Measurements from ENCODE around the gene RTL3. TPM values are rescaled to one million over a fixed set of nuclear protein-coding genes. Genes with fewer than 3 reads are reported as not detected.

RTL3 gene, protein sequence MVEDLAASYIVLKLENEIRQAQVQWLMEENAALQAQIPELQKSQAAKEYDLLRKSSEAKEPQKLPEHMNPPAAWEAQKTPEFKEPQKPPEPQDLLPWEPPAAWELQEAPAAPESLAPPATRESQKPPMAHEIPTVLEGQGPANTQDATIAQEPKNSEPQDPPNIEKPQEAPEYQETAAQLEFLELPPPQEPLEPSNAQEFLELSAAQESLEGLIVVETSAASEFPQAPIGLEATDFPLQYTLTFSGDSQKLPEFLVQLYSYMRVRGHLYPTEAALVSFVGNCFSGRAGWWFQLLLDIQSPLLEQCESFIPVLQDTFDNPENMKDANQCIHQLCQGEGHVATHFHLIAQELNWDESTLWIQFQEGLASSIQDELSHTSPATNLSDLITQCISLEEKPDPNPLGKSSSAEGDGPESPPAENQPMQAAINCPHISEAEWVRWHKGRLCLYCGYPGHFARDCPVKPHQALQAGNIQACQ
- total RNA-seq, result under 0.01 and 0.32 TPM in 2 replicates

DNA sequence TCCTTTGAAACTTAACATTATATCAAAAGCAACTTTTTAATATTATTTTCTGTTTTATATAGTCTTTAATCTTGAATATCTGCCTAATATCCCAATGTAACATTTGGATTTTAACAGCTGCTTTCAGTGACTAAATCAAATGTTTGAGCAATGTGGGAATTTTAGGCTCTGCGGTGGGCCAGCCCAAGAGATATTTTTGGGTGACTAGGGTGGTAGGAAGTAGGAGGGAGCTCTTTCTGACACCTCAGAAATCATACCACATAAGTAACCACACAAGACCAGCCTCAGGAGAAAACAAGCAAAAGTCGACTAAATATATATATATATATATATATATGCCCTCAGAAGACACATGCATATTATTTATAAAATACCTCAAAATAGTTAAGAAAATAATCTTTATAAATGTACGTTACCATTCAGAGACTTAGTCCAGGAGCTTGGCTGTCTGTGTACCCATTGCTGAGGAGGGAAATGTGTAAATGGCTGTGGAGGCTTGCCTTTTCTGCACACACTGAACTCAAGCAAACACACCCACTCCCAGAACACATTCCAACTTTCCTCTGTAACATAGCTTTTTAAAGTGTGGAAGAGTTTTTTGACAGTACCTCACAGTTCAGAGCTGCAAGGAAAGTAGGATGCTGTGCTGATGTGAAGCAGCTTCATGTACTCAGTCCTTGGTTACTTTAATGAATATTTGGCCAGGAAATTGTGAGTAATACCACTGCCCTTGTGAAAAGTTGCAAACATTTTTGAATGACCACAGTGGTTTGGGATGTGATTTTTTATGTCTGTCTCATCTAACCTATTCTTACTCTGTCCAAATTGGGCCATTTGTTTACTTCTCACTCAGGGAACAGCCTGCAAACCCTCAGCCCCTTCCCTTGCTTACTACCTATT lies at the start of gene RTL3:
Gene RTL3, minus strand, starts transcription at position 484 of the 900 bp plus-strand sequence. CDS start 908 bp downstream, outside the sequence.
- DNase-seq (ENCODE audit: low read depth), result peak; percentile 43
- TF ChIP-seq, protein P1, sequence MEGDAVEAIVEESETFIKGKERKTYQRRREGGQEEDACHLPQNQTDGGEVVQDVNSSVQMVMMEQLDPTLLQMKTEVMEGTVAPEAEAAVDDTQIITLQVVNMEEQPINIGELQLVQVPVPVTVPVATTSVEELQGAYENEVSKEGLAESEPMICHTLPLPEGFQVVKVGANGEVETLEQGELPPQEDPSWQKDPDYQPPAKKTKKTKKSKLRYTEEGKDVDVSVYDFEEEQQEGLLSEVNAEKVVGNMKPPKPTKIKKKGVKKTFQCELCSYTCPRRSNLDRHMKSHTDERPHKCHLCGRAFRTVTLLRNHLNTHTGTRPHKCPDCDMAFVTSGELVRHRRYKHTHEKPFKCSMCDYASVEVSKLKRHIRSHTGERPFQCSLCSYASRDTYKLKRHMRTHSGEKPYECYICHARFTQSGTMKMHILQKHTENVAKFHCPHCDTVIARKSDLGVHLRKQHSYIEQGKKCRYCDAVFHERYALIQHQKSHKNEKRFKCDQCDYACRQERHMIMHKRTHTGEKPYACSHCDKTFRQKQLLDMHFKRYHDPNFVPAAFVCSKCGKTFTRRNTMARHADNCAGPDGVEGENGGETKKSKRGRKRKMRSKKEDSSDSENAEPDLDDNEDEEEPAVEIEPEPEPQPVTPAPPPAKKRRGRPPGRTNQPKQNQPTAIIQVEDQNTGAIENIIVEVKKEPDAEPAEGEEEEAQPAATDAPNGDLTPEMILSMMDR (IDR thresholded peaks at IDR 0.05; ENCODE audit: insufficient read depth, low read depth, low read length), result no peak
- no peak within 1 kb of the TSS for H3K4me3 ChIP-seq (ENCODE audit: low read depth, low read length)

DNA sequence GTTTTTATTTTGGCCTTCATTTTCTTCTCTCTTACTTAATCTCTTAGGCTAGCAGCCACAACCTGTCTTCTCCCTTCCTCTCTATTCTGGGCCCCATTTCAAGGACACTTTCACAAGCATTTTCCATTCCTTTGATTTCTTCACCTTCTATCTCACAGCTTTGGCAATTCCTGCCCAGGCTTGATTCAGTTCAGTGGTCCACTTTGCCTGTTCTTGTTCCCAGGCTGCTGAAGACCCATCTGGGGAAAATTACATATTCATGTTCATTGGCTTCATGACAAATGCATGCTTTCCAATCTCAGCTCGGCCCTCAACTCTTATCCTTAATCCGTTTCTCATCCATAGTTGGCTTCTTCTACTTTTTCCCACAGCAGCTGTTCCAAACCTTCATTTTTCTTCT lies 49.7 kb upstream of the RTL3 start:
- DNase-seq (ENCODE audit: low read depth), result no peak
- TF ChIP-seq, protein P1 (IDR thresholded peaks at IDR 0.05; ENCODE audit: insufficient read depth, low read depth, low read length), result no peak
- H3K4me3 ChIP-seq (ENCODE audit: low read depth, low read length), result no peak overlapping the region

DNA sequence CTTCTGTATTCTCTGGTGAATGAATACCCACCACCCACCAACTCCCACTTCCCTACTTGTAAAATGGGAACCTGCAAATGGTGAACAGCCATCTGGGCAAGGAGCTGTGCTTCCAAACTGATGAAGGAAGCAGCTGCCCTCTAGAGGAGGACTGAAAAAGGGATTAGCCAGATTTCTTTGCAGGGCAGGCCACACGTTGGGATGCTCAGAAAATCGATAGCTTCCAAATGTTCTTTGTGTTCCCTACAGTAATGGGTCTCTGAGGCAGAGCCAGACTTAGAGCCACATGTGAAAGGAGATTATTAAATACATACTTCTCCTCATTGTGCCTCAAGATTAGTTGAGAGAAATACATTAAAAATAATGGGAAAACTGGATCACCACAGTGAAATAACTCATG lies 49.1 kb upstream of the RTL3 start:
- TF ChIP-seq, protein P1 (IDR thresholded peaks at IDR 0.05; ENCODE audit: insufficient read depth, low read depth, low read length), result peak; percentile 50
- no peak overlapping the region for H3K4me3 ChIP-seq (ENCODE audit: low read depth, low read length)
- DNase-seq (ENCODE audit: low read depth), result peak; percentile 38

DNA sequence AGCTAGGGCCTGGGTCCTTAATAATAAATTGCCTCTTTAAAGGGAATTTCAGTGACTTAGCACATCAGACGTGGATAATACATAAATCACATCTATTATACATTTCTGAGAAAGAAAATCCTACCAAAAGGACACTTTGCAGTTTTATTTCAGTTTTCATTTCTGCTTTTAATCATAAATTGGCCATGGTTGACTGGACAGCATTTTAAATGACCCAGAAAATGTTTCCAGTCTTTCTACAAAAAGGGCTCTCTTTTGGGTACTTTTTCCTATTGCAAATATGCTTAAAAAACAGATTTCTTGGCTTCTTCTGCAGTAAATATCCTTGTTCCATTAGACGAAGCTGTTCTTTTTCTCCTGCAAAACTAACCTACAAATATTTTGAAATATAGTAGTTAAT lies 46.9 kb upstream of the RTL3 start:
- no peak overlapping the region for H3K4me3 ChIP-seq (ENCODE audit: low read depth, low read length)
- TF ChIP-seq, protein P1 (IDR thresholded peaks at IDR 0.05; ENCODE audit: insufficient read depth, low read depth, low read length), result no peak
- DNase-seq (ENCODE audit: low read depth), result no peak

DNA sequence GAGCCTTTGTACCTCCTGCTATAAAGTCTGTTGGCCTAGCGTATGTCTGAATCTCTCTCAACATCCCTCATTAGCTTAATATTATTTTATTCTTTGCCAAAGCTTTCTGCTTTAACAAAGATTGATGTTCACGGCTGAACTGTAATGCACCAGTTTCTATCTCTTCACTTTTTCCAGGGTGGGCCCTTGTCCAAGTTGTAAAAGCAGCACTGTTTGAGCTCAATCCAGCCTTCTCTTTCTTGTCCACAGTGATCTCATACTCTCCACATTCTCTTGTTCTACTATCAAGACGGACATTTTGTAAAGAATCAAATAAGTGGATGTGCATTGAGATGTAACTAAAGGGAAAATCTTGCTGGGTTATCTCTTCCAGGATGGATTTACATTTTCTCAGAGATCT lies 34.4 kb upstream of the RTL3 start:
- H3K4me3 ChIP-seq (ENCODE audit: low read depth, low read length), result no peak overlapping the region
- no peak for DNase-seq (ENCODE audit: low read depth)
- TF ChIP-seq, protein P1 (IDR thresholded peaks at IDR 0.05; ENCODE audit: insufficient read depth, low read depth, low read length), result no peak

DNA sequence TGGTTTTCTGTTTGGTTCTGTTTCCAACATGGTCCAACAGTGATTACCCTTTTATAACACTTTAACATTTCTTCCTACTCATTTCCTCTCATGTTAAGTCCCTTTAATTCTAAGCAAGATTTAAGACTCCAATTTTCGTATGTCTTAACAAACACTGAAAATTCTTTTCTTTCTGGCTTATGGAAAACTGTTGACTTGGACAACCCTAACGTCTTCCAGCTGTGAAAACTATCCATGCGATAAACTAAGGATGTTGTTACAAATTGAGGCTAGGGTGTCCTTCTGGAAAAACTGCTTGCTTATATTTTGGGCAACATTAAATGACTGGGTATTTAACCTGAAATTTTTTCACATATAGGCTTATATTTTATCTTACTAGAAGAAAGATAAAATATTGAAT lies 33.9 kb upstream of the RTL3 start:
- no peak for DNase-seq (ENCODE audit: low read depth)
- H3K4me3 ChIP-seq (ENCODE audit: low read depth, low read length), result no peak overlapping the region
- TF ChIP-seq, protein P1 (IDR thresholded peaks at IDR 0.05; ENCODE audit: insufficient read depth, low read depth, low read length), result no peak

Measured in fibroblast of villous mesenchyme (primary cell).